ENCODE results near the gene VEGFA.
A peak's percentile ranks its signal among the peaks of the same experiment; 100 is the strongest.

VEGFA gene

GRCh38 chr6:43759136-43759906, 10.7 kb upstream of the VEGFA start:
- DNase-seq (ENCODE audit: low read depth in 1 of 2, low spot score in 1 of 2), result no peak

- no peak for DNase-seq (ENCODE audit: low read depth in 1 of 2, low spot score in 1 of 2)
Observed at GRCh38 chr6:43759907-43760206, 10.2 kb upstream of the VEGFA start.

GRCh38 chr6:43760210-43761168, 9.5 kb upstream of the VEGFA start:
- DNase-seq (ENCODE audit: low read depth in 1 of 2, low spot score in 1 of 2), result no peak

DNA sequence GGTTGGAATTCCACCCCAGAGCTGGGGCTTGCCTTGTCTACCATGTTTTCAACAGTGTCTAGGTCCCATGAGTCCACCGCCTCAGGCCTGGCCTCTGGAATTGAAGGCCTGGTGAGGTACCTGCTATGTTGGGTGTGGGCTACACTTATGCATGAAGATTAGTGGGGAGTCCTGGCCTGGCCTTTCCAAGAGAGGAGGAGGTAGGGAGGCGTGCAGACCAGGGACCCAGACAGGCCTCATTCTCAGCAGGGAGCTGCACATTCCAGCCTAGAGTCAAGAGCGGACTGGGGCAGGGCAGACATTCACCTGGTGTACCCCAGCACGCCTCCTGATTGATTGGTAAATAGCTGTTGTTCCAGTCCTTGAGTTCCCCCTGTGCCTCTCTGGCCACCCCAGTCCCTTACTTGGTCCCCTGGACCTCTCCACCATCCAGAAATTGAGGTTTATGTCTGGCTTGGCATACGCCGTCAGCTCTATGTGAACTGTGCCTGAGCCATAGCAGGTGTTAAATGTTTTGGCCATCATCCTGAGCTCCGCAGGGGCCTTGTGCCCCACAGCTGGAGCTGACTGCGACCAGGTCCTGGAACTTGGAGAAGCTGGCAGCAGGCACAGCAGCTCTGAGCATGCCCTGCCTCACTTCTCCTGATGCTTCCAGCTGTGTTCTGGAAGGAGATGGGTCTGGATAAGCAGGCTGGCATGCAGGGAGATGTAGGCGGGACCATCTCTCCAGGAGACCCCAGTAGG, 8.2 kb upstream of the VEGFA start:
- DNase-seq (ENCODE audit: low read depth in 1 of 2, low spot score in 1 of 2), result no peak

DNA sequence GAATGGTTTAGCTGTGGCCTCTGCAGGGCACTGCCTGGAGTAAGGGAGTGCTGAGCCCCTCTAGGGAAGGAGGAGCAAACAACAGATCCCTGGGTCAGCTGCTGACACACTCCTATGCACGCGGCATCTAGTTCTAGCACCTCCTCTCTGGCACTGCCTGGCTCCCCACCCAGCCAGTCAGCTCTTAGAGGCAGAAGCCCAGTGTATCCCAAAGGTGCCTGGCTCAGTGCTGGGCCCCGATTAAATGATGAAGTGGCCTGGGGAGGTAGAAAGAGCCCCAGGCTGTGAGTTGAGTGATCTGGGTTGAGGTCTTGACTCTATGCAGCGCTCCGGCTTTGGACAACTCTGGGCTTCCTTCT, 7.6 kb upstream of the VEGFA start:
- DNase-seq (ENCODE audit: low read depth in 1 of 2, low spot score in 1 of 2), result no peak

- DNase-seq (ENCODE audit: low read depth in 1 of 2, low spot score in 1 of 2), result no peak
Observed at GRCh38 chr6:43762966-43763695, 6.9 kb upstream of the VEGFA start.

GRCh38 chr6:43763812-43764522, 6.0 kb upstream of the VEGFA start:
- no peak for DNase-seq (ENCODE audit: low read depth in 1 of 2, low spot score in 1 of 2)

- DNase-seq (ENCODE audit: low read depth in 1 of 2, low spot score in 1 of 2), result no peak
Observed at GRCh38 chr6:43764772-43765171, 5.2 kb upstream of the VEGFA start.

- DNase-seq (ENCODE audit: low read depth in 1 of 2, low spot score in 1 of 2), result no peak
Observed at GRCh38 chr6:43765776-43766499, 4.1 kb upstream of the VEGFA start.

- no peak for DNase-seq (ENCODE audit: low read depth in 1 of 2, low spot score in 1 of 2)
Observed at GRCh38 chr6:43766500-43766853, 3.5 kb upstream of the VEGFA start.

DNA sequence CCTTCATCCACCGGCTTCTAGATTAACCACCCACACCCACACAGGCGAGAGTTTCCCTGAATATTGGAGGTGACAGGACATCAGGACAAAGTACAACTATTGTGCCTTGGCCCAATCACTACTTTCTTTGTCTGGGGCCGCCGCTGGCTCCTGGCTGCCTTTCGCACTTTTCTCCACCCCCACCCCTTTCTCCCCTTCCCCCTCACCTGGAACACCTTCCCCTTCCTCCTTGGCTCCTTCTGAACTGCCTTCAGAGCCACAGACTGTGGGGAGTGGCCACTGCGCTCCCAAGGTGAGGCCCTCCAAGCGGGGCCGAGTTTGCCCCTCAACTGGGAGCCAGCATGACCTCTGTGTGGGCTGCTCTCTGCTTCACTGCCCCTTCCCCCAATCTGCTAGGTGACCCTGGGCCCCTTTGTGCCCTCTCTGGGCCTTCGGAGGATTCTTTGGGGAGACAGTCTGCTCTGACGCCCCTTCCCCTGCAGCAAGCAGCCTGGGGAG, 3.0 kb upstream of the VEGFA start:
- DNase-seq (ENCODE audit: low read depth in 1 of 2, low spot score in 1 of 2), result no peak

DNA sequence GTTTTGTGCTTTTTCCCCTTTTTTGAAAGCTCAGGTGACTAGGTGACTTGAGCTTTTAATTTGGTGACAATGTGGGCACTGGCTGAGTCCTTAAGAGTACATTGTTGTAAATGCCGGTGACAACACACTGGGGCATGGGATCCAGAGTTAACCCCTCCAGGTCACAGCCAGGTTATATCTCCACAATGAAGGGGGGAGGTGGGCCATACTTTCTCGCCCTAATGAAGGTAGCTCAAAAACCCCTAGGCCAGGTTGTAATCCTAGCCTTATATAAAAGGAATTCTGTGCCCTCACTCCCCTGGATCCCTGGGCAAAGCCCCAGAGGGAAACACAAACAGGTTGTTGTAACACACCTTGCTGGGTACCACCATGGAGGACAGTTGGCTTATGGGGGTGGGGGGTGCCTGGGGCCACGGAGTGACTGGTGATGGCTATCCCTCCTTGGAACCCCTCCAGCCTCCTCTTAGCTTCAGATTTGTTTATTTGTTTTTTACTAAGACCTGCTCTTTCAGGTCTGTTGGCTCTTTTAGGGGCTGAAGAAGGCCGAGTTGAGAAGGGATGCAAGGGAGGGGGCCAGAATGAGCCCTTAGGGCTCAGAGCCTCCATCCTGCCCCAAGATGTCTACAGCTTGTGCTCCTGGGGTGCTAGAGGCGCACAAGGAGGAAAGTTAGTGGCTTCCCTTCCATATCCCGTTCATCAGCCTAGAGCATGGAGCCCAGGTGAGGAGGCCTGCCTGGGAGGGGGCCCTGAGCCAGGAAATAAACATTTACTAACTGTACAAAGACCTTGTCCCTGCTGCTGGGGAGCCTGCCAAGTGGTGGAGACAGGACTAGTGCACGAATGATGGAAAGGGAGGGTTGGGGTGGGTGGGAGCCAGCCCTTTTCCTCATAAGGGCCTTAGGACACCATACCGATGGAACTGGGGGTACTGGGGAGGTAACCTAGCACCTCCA, 2.2 kb upstream of the VEGFA start:
- DNase-seq (ENCODE audit: low read depth in 1 of 2, low spot score in 1 of 2), result no peak

GRCh38 chr6:43768506-43768860, 1.5 kb upstream of the VEGFA start:
- DNase-seq (ENCODE audit: low read depth in 1 of 2, low spot score in 1 of 2), result no peak

- DNase-seq (ENCODE audit: low read depth in 1 of 2, low spot score in 1 of 2), result no peak
Observed at GRCh38 chr6:43768983-43769525, 957 bp upstream of the VEGFA start.

GRCh38 chr6:43770372-43771209, 580 bp downstream of the VEGFA start:
- peak in 1 of 2 donors; percentile 30 for DNase-seq (ENCODE audit: low read depth in 1 of 2, low spot score in 1 of 2)

DNA sequence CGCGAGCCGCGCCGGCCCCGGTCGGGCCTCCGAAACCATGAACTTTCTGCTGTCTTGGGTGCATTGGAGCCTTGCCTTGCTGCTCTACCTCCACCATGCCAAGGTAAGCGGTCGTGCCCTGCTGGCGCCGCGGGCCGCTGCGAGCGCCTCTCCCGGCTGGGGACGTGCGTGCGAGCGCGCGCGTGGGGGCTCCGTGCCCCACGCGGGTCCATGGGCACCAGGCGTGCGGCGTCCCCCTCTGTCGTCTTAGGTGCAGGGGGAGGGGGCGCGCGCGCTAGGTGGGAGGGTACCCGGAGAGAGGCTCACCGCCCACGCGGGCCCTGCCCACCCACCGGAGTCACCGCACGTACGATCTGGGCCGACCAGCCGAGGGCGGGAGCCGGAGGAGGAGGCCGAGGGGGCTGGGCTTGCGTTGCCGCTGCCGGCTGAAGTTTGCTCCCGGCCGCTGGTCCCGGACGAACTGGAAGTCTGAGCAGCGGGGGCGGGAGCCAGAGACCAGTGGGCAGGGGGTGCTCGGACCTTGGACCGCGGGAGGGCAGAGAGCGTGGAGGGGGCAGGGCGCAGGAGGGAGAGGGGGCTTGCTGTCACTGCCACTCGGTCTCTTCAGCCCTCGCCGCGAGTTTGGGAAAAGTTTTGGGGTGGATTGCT, 1.3 kb downstream of the VEGFA start:
- DNase-seq (ENCODE audit: low read depth in 1 of 2, low spot score in 1 of 2), result peak in 1 of 2 donors; percentile 60
